ENCODE measurements around the gene LRRFIP2.
"Not testable (repeated sequence)": the region's sequence is repeated elsewhere in the genome, so short reads cannot be mapped to it uniquely, and the experiment has no call there.

The LRRFIP2 gene, protein sequence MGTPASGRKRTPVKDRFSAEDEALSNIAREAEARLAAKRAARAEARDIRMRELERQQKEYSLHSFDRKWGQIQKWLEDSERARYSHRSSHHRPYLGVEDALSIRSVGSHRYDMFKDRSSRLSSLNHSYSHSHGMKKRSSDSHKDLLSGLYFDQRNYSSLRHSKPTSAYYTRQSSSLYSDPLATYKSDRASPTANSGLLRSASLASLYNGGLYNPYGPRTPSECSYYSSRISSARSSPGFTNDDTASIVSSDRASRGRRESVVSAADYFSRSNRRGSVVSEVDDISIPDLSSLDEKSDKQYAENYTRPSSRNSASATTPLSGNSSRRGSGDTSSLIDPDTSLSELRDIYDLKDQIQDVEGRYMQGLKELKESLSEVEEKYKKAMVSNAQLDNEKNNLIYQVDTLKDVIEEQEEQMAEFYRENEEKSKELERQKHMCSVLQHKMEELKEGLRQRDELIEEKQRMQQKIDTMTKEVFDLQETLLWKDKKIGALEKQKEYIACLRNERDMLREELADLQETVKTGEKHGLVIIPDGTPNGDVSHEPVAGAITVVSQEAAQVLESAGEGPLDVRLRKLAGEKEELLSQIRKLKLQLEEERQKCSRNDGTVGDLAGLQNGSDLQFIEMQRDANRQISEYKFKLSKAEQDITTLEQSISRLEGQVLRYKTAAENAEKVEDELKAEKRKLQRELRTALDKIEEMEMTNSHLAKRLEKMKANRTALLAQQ

DNA sequence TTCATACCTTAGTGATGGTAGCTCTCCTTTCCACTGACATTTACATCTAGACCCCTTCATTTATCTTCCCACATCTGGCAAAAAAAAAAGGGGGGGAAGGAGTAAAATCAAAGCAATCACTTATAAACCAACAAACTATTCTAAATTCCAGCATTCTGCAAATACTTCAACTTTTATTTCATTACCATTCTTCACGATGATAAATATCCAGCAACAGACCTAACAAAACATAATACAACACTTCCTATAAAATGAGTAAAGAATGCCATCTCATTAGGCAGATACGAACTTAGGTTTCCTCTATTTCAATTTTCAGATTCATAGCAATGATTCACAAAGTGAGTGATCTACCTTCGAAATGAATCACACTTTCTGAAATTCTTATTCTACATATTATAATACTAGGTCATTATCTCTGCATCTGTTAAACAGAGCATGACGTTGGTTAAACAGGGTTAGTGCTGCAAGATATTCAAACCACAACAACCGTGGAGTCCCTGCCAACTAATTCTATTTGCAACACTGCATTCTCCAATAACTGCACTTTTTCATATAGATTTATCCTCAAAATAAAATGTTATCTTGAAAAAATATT lies at the start of gene LRRFIP2:
LRRFIP2 (minus strand) TSS at position 51 of the 595 bp plus-strand sequence. CDS start 25,599 bp downstream, outside the sequence.
- peak; percentile 37 for DNase-seq

DNA sequence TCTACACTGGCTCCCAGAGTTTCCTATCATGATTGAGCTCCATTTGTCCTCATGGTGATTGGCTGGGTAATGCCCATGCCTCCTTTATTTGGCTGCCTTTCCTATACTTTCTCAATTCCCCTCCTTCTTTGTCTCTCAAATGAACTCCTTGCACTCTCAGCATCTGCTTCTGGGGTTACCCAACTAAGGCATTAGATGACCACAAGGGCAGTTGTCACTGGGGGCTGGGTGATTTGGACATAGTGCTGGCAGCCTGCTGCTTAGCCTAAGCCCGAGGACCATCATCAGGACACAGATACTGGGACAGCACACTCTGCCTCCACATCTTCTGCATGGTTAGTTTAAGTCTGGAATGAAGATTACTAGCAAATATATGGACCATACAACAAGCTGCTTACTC lies 49.2 kb upstream of the LRRFIP2 start:
- no peak for DNase-seq

DNA sequence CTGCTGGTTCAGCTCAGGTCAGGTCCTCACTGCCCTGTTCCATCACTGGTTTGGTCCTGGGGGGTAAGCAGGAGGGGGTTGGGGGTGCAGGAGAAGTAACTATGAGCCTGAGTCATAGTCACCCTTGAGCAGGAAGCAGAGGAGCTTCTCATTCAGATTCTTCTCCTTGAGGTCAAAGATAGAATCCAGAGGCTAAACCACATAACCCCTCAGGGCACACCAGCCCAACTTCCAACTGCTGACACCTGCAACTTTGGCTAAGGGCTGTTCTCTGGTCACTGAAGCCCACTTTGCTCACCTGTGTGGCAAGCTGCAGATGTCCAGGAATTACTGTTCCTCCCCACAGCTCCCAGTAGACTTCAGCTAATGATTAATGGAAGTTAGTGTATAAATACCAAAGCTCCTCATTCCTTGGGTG lies 48.8 kb upstream of the LRRFIP2 start:
- DNase-seq, result no peak

DNA sequence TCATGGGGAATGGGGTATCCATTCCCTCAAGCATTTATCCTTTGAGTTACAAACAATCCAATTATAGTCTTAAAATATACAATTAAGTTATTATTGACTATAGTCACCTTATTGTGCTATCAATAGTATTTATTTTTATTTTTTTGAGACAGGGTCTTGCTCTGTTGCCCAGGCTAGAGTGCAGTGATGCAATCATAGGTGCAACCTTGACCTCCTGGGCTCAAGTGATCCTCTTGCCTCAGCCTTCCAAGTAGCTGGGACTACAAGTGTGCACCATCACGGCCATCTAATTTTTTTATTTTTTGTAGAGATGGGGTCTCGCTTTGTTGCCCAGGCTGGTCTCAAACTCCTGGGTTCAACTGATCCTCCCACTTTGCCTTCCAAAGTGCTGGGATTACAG lies 48.2 kb upstream of the LRRFIP2 start:
- not testable (repeated sequence) for DNase-seq

DNA sequence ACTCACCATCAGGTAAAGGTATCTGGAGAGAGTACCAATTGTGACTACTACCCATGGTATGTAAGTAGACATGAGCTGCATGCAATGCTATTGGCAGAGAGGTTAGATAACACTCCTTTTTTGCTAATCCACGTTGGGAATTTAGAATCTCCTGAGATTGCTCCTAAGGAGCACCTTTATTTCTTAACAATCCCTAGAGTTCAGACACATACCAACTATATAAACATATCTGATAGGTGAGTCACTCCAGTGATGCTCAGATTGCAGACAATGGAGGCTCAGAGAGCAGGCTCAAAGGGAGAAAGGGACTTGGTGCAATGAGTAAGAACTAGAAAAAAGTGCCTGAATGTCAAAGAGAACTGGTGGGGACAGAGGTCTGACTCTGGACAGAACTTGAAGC lies 47.0 kb upstream of the LRRFIP2 start:
- no peak for DNase-seq

DNA sequence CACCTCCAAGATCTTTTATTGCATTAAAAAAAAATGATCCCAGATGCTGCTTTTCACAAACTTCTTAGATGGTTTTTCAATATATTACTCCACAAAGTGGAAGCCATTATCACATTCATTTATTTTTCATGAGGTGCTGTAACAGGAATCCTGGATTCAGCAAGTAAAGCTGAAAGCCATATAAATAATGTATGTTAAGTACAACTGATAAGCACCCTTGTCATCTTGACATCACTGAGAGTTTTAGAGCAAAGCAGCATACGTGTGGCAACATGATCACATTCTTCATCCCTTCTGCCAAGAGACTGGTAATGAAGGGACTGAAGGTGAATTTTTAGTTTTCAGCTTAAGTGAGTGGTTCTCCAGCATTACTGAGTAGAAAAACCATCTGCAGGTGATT lies 44.9 kb upstream of the LRRFIP2 start:
- no peak for DNase-seq

DNA sequence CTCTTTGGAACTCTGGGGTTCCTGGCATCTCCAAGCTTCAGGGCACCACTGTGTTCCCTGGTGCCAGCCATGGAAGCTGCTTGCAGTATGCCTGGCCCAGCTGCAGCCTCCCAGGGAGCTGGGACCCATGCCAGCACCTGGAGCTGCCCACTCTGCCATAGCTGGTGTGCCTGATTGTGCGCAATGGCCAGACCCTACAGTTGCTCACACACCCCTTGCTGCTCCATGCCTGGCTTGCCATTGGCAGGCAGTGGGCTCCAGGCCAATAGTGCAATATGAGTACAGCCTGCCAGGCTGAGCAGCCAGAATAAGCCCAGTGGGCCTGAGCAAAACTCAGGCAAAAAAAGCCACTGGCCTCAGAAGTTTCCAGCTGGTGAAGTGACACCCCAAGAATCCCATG lies 43.8 kb upstream of the LRRFIP2 start:
- no peak for DNase-seq

DNA sequence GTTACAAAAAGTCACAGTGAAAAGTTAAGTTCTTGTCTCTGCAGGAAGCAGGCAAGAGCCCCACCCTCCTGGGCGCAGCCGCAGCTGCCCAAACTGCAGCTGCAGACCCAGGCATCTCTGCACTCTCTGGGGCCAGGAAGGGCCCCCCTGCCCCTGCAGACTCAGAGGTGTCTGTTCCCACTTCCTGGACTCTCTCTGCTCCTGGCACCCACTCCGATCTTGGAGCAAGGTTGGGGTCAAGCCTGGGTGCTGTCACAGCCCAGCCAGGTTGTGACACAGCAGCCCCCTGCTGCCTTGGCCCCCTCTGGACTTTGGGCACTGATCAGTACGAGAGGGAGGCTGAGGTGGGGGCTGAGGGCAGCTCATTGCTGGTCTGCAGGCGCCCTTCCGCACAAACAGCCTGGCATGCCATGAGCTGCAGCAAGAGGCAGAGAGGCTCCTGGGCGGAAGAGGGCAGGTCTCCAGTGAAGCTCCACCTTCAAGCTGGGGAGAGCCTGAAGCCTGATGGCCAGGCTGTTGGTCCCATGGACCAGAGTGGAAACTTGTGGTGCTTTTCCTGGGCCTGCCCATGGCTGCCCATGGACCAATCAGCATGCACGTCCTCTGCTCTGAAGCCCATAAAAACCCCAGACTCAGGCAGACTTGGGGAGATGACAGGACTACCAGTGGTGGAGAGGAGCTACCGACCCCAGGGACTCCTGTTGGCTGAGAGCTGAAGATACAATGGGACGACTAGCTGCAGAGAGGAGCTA lies 42.9 kb upstream of the LRRFIP2 start:
- peak; percentile 28 for DNase-seq

DNA sequence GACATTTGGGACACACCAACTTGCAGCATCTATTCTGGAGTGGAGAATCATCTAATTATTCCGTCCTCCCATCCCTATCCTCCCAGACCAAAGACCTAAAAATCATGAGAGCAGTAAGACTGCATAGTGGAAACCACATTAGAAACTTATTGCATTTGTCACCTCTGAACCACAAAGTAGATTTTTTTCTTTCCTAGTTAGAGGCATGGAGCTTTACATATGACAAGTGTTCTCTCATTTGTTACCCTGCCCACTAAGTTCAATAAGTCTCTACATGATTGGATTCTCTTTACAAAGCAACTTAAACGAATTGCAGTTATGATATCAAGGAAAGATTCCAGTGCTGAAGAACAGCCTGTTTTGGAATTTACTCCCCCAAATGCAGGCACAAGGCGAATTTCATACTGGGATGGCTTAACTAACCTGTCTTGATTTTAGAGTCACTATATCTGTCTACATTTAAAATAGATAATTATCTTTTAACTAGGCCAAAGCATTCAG lies 42.3 kb upstream of the LRRFIP2 start:
- peak; percentile 54 for DNase-seq

DNA sequence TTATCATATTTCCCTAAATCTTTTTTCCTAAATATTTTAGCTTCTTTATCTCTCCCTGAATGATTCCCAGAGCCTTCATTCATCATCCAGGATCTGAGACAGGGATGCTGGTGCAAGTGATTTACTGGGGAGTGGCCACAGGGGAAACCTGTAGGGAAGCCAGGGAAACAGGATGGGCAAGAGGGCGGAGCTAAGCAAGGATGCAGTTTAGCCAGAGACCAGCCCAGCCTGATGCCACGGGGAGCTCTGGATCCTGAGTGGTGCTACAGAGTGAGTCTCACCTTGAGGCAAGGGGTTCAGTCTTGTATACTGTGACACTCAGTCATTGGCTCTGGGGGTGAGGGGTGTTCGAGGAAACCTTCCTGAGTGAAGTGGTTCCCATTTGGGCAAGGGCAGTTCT lies 39.7 kb upstream of the LRRFIP2 start:
- DNase-seq, result no peak

DNA sequence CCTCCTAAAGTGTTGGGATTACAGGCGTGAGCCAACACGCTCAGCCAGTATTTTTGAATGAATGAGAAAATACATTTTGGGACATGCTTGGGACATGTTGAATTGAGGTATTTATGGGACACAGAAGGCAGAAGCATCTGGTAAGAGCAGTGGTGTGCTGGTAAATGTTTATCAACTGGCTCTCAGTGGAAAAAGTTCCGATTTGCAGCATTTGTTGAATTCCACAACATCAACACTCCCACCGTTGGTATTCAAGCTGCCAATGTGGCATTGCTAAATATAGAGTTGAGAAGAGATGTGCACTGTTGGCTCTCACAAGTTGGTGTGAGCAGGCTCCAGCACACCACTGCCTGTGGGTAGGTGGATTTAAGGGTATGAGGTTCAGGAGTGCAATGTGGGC lies 35.8 kb upstream of the LRRFIP2 start:
- no peak for DNase-seq

DNA sequence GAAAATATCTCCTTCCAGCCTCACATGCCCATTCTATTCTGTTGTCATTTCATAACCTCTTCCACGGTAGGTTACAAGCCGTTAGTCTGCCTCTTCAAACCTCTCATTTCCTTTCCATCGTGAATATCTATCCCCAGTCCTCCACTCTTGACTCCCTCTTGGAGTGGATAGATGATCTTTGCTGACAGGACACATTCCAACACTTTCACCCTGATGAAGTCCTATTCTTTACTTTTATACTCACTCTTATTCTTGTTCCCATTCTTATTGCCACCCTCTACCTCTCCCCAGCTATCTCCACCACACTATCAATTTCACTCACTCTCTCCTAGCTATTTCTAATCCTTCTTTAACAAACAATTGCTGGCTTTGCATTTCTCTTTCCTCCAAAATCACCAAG lies 34.2 kb upstream of the LRRFIP2 start:
- DNase-seq, result not testable (repeated sequence)

DNA sequence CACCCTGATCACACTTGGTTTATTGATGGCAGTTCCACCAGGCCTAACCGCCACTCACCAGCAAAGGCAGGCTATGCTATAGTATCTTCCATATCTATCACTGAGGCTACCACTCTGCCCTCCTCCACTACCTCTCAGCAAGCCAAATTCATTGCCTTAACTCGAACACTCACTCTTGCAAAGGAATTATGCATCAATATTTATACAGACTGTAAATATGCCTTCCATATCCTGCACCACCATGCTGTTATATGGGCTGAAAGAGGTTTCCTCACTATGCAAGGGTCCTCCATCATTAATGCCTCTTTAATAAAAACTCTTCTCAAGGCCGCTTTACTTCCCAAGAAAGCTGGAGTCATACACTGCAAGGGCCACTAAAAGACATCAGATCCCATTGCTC lies 33.6 kb upstream of the LRRFIP2 start:
- DNase-seq, result not testable (repeated sequence)

DNA sequence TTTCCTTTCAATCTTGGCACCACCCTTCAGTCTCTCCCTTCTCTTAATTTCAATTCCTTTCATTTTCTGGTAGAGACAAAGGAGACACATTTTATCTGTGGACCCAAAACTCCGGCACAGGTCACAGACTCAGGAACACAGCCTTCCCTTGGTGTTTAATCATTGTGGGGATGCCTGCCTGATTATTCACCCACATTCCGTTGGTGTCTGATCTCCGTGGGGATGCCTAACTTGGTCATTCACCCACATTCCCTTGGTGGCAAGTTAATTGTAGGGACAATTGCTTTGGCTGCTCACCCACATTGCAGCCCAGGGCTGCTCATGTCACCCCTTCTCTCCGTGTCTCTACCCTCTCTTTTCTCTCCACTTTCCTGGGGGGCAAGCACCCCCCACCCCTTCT lies 31.7 kb upstream of the LRRFIP2 start:
- not testable (repeated sequence) for DNase-seq

DNA sequence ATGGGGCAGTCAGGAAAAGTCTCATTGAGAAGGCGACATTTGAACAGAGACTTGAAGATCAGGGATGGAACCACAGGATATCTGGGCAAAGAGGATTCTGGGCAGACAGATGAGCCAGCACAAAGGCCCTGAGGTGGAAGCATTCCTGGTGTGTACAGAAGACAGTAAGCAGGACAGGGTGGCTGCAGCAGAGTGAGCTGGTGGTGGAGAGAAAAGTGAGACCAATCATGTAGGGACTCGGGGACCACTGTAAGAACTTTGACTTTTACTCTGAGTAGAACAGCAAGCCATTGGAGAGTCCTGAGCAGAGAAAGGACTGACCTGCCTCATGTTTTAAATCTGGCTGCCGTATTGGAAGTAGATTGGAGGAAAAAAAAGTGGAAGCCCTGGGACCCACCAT lies 29.9 kb upstream of the LRRFIP2 start:
- DNase-seq, result no peak

DNA sequence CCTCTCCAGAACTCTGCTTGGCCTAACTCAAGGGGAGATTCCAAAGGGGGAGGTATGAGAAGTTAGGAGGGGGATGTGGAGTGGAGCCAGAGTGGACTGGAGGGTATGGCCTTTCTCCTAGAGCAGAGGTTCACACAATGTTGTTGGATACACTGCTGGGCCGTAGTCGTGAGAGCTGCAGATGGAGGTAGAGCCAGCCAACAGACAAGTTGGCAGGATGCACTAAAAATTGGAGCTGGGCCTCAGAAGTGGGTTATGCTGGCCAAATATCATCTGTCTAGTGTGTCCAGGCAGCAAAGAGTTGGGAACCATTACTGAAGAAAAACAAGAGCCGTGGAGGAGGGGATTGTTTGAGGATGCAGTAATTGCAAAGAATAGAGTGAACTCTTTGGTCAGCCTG lies 27.7 kb upstream of the LRRFIP2 start:
- DNase-seq, result no peak

DNA sequence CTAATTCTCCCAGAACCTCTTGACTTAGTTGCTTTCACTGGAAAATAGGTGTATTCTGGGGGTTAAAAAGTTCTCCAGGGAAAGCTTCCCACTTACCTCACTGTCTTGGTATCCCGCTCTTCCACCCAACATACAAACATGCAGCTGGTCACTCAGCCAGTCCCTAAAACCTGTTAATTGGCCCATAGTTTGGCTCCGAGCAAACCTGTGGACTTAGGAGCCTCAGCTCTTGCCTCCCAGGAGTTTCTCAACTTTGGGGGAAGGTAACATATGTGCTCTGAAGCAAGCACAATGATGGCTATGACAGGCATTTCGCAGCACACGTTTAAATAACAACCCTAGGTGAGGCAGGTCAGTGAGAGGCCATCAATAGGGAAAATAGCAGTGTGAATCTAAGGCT lies 25.8 kb upstream of the LRRFIP2 start:
- no peak for DNase-seq

DNA sequence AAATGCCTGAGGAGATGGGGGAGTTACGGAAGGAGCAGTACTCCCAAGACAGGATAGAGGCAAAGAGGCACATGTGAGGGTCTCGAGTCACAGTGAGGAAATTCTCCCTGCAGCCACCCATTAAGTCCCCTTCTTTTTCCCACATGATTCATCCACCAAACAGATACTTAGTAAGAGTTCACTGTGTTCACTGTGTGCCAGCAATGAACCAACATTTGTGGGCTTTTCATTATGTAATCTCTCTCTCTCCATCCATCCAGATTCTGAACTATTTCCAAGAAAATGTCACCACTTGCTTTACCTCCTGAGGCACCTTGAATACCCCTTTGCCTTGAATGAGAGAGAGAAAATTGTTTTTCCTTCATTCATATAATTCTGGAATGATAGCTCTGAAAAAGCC lies 24.6 kb upstream of the LRRFIP2 start:
- DNase-seq, result no peak

DNA sequence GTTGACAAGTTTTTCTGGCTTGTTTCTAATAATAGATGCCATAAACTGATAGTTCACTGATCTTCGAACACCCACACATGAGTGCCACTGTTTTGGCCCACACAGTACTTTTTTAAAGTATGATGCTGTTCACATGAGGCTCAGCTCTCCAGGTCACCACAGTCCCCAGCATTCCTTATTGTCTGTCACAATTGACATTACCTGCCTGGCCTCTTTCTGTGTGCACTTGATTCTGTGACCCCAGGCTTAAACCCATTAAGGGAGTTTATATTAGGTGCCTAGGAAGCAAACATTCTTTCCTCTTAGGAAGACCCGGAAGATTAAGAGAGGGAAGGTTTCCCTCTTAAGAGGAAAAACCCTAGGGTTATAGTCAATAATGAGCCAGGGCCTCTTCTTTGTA lies 24.2 kb upstream of the LRRFIP2 start:
- no peak for DNase-seq

DNA sequence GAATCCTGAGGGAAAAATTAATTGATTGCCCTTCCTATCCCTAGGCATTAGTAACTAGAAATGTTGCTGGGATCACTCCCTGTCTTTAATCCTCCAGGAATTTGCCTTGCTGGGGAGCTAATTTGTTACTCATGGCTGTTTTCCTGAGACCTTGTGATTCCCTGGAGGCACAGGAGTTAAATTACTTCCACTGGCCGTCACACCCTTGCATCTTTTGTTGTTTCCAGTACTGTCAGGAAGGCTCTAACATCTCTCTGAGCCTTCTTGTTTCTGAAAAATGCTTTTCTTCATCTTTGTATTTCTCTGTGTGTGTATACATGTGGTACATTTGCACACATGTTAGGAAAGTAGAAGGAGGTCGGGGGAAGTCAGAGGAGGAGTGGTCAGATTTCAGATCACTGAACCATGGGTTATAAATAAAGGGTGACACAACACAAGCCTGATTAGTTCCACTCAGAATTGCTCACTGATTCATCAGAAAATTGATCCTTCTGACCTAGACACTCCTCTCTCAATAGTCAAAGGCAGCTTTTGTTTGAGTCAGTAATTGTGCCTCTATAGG lies 23.5 kb upstream of the LRRFIP2 start:
- DNase-seq, result no peak

DNA sequence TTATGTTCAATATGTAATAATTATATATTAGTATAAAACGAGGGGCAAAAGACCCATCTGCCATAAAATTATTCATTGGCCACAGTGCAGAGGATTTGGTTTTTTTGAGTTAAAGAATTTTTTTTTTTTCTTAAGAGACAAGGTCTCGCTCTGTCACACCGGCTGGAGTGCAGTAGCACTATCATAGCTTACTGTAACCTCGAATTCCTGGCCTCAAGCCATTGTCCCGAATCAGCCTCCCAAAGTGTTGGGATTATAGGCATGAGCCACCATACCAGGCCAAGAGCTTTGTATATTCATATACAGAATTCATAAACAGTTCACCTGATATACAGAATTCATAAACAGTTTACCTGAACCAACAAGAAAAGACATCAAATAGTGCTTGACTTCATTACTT lies 20.2 kb upstream of the LRRFIP2 start:
- no peak for DNase-seq

DNA sequence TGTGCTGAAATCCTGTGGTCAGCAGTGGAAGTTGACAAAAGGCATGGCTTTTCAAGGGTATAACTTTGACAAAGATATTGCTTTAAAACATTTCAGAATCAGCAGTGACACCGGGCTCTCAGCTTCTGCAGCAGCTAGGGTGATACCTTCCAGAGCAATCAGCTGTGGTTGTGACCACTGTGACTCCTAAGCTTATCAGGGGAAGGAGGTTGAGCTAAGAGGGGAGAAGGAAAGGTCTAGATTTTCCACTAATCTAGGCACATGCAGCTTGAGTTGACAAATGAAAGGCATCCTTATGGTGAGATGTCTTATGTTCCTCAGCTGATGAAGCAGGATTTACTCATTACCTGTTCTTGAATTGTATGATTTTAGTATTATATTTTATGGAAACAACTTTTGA lies 16.3 kb upstream of the LRRFIP2 start:
- no peak for DNase-seq

DNA sequence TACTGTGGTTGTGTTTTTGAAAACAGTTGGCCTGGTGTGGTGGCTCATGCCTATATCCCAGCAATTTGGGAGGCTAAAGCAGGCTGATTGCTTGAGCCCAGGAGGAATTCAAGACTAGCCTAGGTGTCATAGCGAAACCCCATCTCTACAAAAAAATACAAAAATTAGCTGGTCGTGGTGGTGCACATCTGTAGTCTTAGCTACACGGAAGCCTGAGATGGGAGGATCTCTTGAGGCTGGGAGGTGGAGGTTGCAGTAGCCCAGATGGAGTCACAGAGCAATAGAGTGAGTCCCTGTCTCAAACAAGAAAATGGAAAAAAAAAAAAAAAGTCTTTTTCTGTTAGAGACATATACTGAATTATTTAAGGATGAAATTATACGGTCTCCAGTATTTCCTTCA lies 14.7 kb upstream of the LRRFIP2 start:
- DNase-seq, result no peak

Measured in CD4-positive, alpha-beta T cell treated with Interleukin-17A for 1 hour (primary cell).